HEK293 (cell line): Measurements from ENCODE around the gene KANSL1.

Source experiments
- CTCF ChIA-PET: fragments of 350-600 bp; formaldehyde crosslinking; extraction: SDS; loops from one replicate; lab custom pipeline; 2021; ENCODE audit warnings: antibody characterized with exemption; lab: Yijun Ruan, JAX
- POLR2A ChIA-PET: fragments of 300-600 bp; formaldehyde crosslinking; extraction: SDS; loops from one replicate; lab custom pipeline; 2020; ENCODE audit warnings: antibody characterized with exemption, inconsistent platforms; lab: Yijun Ruan, JAX
- H3K27ac ChIP-seq: fragments of 200-500 bp; sonication (Bioruptor generic); 2 replicates; pipeline ENCODE4 v1.5.1; 2014; ENCODE audit warnings: low read depth, low read length, control low read depth, inconsistent platforms; ENCODE audit errors: extremely low read depth
- H3K36me3 ChIP-seq, 2 experiments: fragments of 200-500 bp in 1 of 2; sonication (Bioruptor generic) in 1 of 2; 1 replicate in 1 of 2; 2 replicates in 1 of 2; pipeline ENCODE4 v1.5.1; 2014 to 2017; ENCODE audit warnings: inconsistent platforms in 2 of 2, low read length in 2 of 2; ENCODE audit not compliant: control insufficient read depth in 2 of 2, insufficient read depth in 1 of 2
- H3K4me1 ChIP-seq: fragments of 200-500 bp; sonication (Bioruptor generic); 2 replicates; pipeline ENCODE4 v1.5.1; 2014; ENCODE audit warnings: mild to moderate bottlenecking, low read length, inconsistent platforms; ENCODE audit not compliant: control insufficient read depth, insufficient read depth
- H3K4me3 ChIP-seq: 2 replicates; pipeline ENCODE4 v1.5.1; 2011; ENCODE audit warnings: low read depth, mild to moderate bottlenecking, control low read depth, low read length, moderate library complexity
- H3K9me3 ChIP-seq: fragments of 200-500 bp; sonication (Bioruptor generic); 2 replicates; pipeline ENCODE4 v1.5.1; 2014; ENCODE audit warnings: low read depth, low read length, inconsistent platforms; ENCODE audit not compliant: control insufficient read depth, insufficient read depth
- EGR2 ChIP-seq: fragments of 450-650 bp; formaldehyde crosslinking; IDR thresholded peaks from 2 replicates; pipeline ENCODE4 v1.5.1; 2016; ENCODE audit warnings: low read depth, missing biosample characterization, missing genetic modification characterization
- KLF8 ChIP-seq: fragments of 450-650 bp; formaldehyde crosslinking; IDR thresholded peaks from 2 replicates; pipeline ENCODE4 v1.5.1; 2016; ENCODE audit warnings: missing biosample characterization, missing genetic modification characterization
- PRDM6 ChIP-seq: fragments of 450-650 bp; formaldehyde crosslinking; IDR thresholded peaks from 2 replicates; pipeline ENCODE4 v1.5.1; 2017; ENCODE audit warnings: missing biosample characterization, missing genetic modification characterization
- TRIM28 ChIP-seq: IDR thresholded peaks from 2 replicates; pipeline ENCODE4 v1.6.1; 2011; ENCODE audit warnings: low read length, control low read depth, borderline replicate concordance
- ZFHX2 ChIP-seq: fragments of 450-650 bp; formaldehyde crosslinking; conservative IDR thresholded peaks from 2 replicates; pipeline ENCODE4 v1.5.1; 2016; ENCODE audit warnings: missing biosample characterization, missing genetic modification characterization
- ZNF26 ChIP-seq: fragments of 450-650 bp; formaldehyde crosslinking; IDR thresholded peaks from 2 replicates; pipeline ENCODE4 v1.5.1; 2016; ENCODE audit warnings: missing biosample characterization, missing genetic modification characterization
- ZNF341 ChIP-seq: fragments of 450-650 bp; formaldehyde crosslinking; IDR thresholded peaks from 2 replicates; pipeline ENCODE4; 2016; ENCODE audit warnings: low read depth, missing biosample characterization, missing genetic modification characterization
- ZNF449 ChIP-seq: fragments of 450-650 bp; formaldehyde crosslinking; IDR thresholded peaks from 2 replicates; pipeline ENCODE4 v1.5.1; 2017; ENCODE audit warnings: missing biosample characterization, mild to moderate bottlenecking, missing genetic modification characterization, moderate library complexity
- ZNF518A ChIP-seq: fragments of 450-650 bp; formaldehyde crosslinking; conservative IDR thresholded peaks from 2 replicates; pipeline ENCODE4 v1.5.1; 2016; ENCODE audit warnings: low read depth, missing biosample characterization, missing genetic modification characterization
- ZNF660 ChIP-seq: fragments of 450-650 bp; IDR thresholded peaks from 2 replicates; pipeline ENCODE4 v1.5.1; 2018; ENCODE audit warnings: missing biosample characterization, mild to moderate bottlenecking, missing genetic modification characterization
- ZNF664 ChIP-seq: fragments of 450-650 bp; formaldehyde crosslinking; IDR thresholded peaks from 2 replicates; pipeline ENCODE4 v1.5.1; 2016; ENCODE audit warnings: missing biosample characterization, missing genetic modification characterization
- ZNF692 ChIP-seq: fragments of 450-650 bp; formaldehyde crosslinking; IDR thresholded peaks from 2 replicates; pipeline ENCODE4 v1.5.1; 2016; ENCODE audit warnings: missing biosample characterization, missing genetic modification characterization
- ZNF707 ChIP-seq: fragments of 450-650 bp; formaldehyde crosslinking; IDR thresholded peaks from 2 replicates; pipeline ENCODE4 v1.5.1; 2016; ENCODE audit warnings: missing biosample characterization, missing genetic modification characterization
- TF ChIP-seq, protein P1 (sequence below): fragments of 450-650 bp; formaldehyde crosslinking; IDR thresholded peaks from 2 replicates; pipeline ENCODE4 v1.5.1; 2016; ENCODE audit warnings: missing biosample characterization, missing genetic modification characterization

Gene KANSL1

DNA sequence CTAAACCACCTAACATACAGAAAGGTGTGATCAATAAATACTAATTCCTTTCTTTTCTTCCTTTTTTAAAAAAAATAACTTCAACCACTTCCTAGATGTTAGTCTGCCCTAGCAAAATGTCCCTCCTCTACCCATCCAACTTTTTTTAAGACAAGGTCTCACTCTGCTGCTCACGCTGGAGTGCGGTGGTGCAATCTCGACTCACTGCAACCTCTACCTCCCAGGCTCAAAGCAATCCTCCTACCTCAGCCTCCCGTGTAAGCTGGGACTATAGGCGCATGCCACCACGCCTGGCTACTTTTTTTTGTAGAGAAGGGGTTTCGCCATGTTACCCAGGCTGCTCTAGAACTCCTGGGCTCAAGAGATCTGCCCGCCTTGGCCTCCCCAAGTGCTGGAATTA is 33.1 kb downstream of the KANSL1 start:
- TF ChIP-seq KLF8 (tag by site-specific recombination) (no peak), ZNF26 (tag by site-specific recombination) (no peak), ZNF518A (tag by site-specific recombination) (no peak)
- TF ChIP-seq, protein P1, sequence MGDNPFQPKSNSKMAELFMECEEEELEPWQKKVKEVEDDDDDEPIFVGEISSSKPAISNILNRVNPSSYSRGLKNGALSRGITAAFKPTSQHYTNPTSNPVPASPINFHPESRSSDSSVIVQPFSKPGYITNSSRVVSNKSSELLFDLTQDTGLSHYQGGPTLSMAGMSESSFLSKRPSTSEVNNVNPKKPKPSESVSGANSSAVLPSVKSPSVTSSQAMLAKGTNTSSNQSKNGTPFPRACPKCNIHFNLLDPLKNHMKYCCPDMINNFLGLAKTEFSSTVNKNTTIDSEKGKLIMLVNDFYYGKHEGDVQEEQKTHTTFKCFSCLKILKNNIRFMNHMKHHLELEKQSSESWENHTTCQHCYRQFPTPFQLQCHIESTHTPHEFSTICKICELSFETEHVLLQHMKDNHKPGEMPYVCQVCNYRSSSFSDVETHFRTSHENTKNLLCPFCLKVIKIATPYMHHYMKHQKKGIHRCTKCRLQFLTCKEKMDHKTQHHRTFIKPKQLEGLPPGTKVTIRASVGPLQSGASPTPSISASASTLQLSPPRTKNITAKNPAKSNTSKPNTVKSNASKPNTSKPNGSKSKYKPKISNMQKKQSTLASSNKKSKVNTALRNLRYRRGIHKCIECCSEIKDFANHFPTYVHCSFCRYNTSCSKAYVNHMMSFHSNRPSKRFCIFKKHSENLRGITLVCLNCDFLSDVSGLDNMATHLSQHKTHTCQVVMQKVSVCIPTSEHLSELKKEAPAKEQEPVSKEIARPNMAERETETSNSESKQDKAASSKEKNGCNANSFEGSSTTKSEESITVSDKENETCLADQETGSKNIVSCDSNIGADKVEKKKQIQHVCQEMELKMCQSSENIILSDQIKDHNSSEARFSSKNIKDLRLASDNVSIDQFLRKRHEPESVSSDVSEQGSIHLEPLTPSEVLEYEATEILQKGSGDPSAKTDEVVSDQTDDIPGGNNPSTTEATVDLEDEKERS (tag by site-specific recombination), result 0 out of 2 replicates have a peak, but pooled peaks have one; percentile 12
- ChIA-PET CTCF (interaction anchor here (0.8 to 3.4 kb wide), 5 partner anchors 7 to 123 kb away, joined by 3 to 19 read pairs (median 3); partner anchors contain the start of gene KANSL1), POLR2A (interaction anchor here (0.6 kb wide), 1 partner anchor 30 kb away, joined by 9 read pairs; no protein-coding TSS in a partner anchor)

DNA sequence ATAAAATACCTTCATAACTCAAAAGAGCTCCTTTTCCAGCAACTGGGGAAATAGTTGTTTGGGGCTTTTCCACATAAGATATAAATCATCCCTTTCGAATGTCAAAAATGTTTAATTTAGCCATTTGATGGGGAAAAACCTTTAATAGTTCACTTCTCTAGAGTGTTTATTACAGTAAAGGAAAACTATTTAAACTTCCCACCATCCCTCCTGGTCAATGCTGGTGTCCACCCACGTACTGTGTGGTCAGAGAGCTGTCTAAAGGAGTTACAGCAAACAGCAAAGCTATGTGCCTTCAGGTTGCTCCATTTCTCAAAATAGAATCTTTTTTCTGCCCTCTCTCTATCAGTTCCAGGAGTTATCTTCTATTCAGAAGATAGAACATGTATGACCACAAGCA is 33.5 kb downstream of the KANSL1 start:
- Histone ChIP-seq H3K9me3 (no peaks in the 10 kb centered on the region), H3K36me3 (no peaks in the 10 kb centered on the region; a peak in 1 of 3 replicates), H3K27ac (no peak overlapping the region), H3K4me1 (peaks cover 74% of the 10 kb centered on the region), H3K4me3 (no peak overlapping the region)
- CTCF ChIA-PET, result interaction anchor here (0.8 to 3.4 kb wide), 6 partner anchors 8 to 123 kb away, joined by 3 to 19 read pairs (median 3); partner anchors contain the start of gene KANSL1
- POLR2A ChIA-PET, result no interaction called here
- TF ChIP-seq ZNF692 (tag by site-specific recombination) (no peak), ZNF664 (tag by site-specific recombination) (no peak), ZNF449 (tag by site-specific recombination) (no peak), PRDM6 (tag by site-specific recombination) (peak; percentile 77), ZNF341 (tag by site-specific recombination) (no peak), ZNF707 (tag by site-specific recombination) (no peak), ZFHX2 (tag by site-specific recombination) (peak; percentile 78), TRIM28 (peak; percentile 77; the same call in 1 of the 2 replicates), ZNF660 (tag by site-specific recombination) (0 out of 2 replicates have a peak, but pooled peaks have one; percentile 41), KLF8 (tag by site-specific recombination) (no peak), EGR2 (tag by site-specific recombination) (peak; percentile 72)

More for the DNA sequence above, 33.1 kb downstream of the KANSL1 start:
- Histone ChIP-seq H3K9me3 (no peaks in the 10 kb centered on the region), H3K36me3 (no peaks in the 10 kb centered on the region; a peak in 1 of 3 replicates), H3K4me3 (no peak overlapping the region), H3K27ac (no peak overlapping the region), H3K4me1 (peaks cover 74% of the 10 kb centered on the region)
